GM18868 (cell line): ENCODE measurements around the gene DHRS2.
"Not testable (repeated sequence)": the region's sequence is repeated elsewhere in the genome, so short reads cannot be mapped to it uniquely, and the experiment has no call there.

Experiments
- ATAC-seq: cut with Tn5 transposase; IDR thresholded peaks from one replicate; pipeline ENCODE4 v1.9.1; 2021; ENCODE audit warnings: mild to moderate bottlenecking, moderate library complexity; ENCODE audit not compliant: unreplicated experiment

DHRS2 gene

DNA sequence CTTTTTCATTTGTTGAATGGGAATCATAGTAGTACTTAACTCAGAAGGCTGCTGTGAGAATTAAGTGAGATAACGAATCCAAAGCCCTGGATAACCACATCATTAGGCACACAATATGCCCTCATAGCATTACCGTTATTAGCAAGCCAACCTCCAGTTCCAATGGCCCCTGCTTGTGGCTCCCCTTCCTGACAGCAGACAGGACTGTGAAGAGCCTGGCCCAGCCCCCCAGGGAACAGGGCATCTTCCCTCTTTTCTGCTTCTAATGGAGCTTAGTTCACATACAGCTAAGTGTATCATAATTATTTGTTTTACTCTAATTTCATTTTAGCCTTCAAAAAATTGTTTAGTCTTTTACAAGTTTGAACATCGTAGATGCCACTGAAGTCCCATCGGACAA is 39.7 kb downstream of the DHRS2 start:
- no peak for ATAC-seq

DNA sequence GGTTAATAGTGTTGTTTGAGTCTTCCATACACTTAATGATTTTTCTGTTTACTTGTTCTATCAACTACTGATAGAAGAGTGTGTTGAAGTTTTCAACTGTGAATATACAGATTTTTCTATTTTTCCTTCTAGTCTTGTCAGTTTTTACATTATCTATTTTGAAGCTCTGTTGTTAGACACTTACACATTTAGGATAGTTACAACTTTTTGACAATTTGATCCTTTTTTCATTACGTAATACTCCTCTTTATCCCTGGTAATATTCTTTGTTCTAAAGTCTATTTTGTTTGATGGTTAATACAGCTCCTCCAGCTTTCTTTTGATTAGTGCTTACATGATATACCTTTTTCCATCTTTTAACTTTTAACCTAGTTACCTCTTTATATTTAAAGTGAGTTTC is 45.2 kb downstream of the DHRS2 start:
- ATAC-seq, result no peak

DNA sequence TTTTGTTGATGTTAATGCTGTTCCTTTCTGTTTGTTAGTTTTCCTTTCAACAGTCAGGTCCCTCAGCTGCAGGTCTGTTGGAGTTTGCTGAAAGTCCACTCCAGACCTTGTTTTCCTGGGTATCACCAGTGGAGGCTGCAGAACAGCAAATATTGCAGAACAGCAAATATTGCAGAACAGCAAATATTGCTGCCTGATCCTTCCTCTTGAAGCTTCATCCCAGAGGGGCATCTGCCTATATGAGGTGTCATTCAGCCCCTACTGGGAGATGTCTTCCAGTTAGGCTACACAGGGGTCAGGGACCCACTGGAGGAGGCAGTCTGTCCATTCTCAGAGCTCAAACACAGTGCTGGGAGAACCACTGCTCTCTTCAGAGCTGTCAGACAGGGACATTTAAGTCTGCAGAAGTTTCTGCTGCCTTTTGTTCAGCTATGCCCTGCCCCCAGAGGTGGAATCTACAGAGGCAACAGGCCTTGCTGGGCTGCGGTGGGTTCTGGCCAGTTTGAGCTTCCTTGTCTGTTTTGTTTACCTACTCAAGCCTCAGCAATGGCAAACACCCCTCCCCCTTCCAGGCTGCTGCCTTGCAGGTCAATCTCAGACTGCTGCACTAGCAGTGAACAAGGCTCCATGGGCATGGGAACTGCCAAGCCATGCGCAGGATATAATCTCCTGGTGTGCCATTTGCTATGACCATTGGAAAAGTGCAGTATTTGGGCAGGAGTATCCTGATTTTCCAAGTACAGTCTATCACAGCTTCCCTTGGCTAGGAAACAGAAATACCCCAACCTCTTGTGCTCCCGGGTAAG is 53.7 kb downstream of the DHRS2 start:
- ATAC-seq, result not testable (repeated sequence)

DNA sequence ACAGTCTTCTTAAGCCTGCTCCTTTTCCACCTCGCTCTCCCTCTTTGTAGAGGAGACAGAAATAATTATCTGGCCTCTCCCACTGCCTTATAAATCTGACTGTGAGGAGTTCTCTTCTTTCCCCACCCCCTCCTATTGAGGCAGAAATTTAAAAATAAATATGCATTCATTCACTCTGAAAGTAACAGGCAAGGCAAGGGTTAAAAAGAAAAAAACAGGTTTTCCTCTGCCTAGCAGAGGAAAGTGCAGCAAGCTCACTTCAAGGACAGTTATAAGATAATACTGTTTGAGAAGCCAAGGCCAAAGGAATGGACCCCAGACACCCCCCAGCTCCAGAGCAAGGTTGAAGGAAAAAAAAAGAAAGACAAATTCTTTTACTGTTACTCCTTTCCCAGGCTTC is 56.3 kb downstream of the DHRS2 start:
- ATAC-seq, result no peak

DNA sequence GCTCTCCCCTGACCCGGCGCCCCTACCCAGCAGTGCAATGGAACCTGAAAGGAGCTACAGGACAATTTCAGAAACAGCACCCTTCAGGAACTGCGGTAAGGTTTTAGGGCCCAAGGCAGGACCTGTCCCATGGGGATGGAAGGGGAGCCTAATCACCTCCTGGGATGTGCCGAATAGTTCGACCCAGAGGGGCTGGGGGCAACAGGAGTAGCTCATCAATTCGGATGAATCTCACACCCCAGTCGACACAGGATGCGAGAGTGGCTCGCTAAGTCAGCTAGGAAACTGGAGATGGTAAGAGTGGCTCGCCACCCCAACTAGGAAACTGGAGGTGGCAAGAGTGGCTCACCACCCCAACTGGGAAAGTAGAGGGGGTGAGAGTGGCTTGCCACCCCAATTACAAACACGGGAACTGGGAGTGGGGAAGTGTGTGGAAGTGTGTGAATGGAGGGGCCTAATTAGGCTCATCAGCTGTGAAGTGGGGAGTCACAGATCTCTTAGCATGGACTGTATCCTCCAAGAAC is 57.1 kb downstream of the DHRS2 start:
- no peak for ATAC-seq

DNA sequence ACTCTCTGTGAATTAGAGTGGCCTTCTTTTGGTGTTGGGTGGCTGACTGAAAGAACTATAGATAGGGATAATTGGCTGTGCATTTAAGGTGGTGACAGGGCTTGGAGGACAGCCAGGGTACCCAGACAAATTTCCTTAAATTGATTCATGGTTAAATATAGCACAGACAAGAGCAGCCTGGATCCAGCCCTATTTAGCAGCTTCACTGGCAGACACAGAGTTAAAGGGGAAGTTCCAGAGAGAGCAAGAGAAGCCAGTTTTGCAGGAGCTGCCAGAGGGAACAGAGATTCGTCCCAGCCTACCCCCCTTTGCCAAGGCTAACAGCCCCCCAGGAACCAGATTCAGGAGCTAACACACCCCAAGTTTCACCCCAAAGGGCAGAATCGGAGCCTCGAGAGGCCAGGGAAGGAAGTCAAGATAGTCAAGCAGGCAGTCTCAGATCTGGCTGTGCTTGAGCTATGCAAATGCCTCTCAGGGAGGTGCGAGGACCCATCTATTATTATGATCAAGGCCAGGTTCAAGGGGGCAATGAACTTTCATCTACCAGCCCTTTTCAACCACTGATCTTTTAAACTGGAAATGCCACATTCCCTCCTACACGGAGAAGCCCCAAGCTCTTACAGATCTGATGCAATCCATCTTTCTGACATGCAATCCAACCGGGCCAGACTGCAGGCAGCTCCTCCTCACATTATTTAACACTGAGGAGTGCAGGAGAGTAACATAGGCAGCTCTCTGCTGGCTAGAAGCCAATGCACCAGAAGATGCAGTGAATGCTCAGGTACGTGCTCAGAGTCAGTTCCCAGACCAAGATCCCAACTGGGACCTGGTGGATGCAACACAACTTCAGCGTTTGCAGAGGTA is 58.2 kb downstream of the DHRS2 start:
- ATAC-seq, result no peak
